KMS-11 (cell line): Measurements from ENCODE around the gene GAMT.

Experiments
- H2AFZ ChIP-seq: fragments of 200-600 bp; sonication (generic); 2 replicates; pipeline ENCODE4 v1.6.1; 2016; ENCODE audit warnings: antibody characterized with exemption, mixed run types, low read depth
- H3K27ac ChIP-seq: fragments of 200-600 bp; sonication (generic); 2 replicates; pipeline ENCODE4 v1.6.1; 2016; ENCODE audit warnings: mild to moderate bottlenecking, mixed run types
- H3K27me3 ChIP-seq: fragments of 200-600 bp; sonication (generic); 2 replicates; pipeline ENCODE4 v1.6.1; 2017; ENCODE audit warnings: mild to moderate bottlenecking, low read depth, mixed run types, moderate library complexity; ENCODE audit not compliant: insufficient read depth
- H3K36me3 ChIP-seq: fragments of 200-600 bp; sonication (generic); 2 replicates; pipeline ENCODE4 v1.6.1; 2017; ENCODE audit warnings: mild to moderate bottlenecking, mixed run types; ENCODE audit not compliant: insufficient read depth
- H3K4me1 ChIP-seq: fragments of 200-600 bp; sonication (generic); 2 replicates; pipeline ENCODE4 v1.6.1; 2016; ENCODE audit warnings: mild to moderate bottlenecking, low read depth, mixed run types; ENCODE audit not compliant: poor library complexity, severe bottlenecking
- H3K4me2 ChIP-seq: fragments of 200-600 bp; sonication (generic); 2 replicates; pipeline ENCODE4 v1.7.0; 2016; ENCODE audit warnings: mild to moderate bottlenecking, mixed run types
- H3K4me3 ChIP-seq: fragments of 200-600 bp; sonication (generic); IDR thresholded peaks from 2 replicates; pipeline ENCODE4 v1.6.1; 2017; ENCODE audit warnings: low read depth, low read length, mixed read lengths; ENCODE audit not compliant: insufficient read depth
- H3K79me2 ChIP-seq: fragments of 200-600 bp; sonication (generic); 2 replicates; pipeline ENCODE4 v1.6.1; 2016; ENCODE audit warnings: low read depth, mixed run types; ENCODE audit not compliant: insufficient read depth
- H3K9ac ChIP-seq: fragments of 200-600 bp; sonication (generic); 2 replicates; pipeline ENCODE4 v1.6.1; 2016; ENCODE audit warnings: mild to moderate bottlenecking, mixed run types
- H4K20me1 ChIP-seq: fragments of 200-600 bp; sonication (generic); 2 replicates; pipeline ENCODE4 v1.6.1; 2016; ENCODE audit warnings: mild to moderate bottlenecking, mixed run types; ENCODE audit not compliant: insufficient read depth
- CTCF ChIP-seq: fragments of 200-600 bp; sonication (generic); conservative IDR thresholded peaks from 2 replicates; pipeline ENCODE4 v1.6.1; 2017; ENCODE audit warnings: low read depth, mild to moderate bottlenecking, antibody characterized with exemption, low read length, moderate library complexity, mixed read lengths

Gene GAMT

GRCh38 chr19:1446713-1447481 lies 45.6 kb upstream of the GAMT start:
- H3K4me2 ChIP-seq, result no peak overlapping the region
- no peak overlapping the region for H3K9ac ChIP-seq
- H3K4me1 ChIP-seq, result peaks cover 14% of the 10 kb centered on the region
- no peaks in the 10 kb centered on the region; the same call in 1 of the 2 replicates for H4K20me1 ChIP-seq
- no peaks in the 10 kb centered on the region for H3K79me2 ChIP-seq
- peaks cover 60% of the 10 kb centered on the region for H3K27me3 ChIP-seq
- H3K36me3 ChIP-seq, result no peaks in the 10 kb centered on the region
- no peak overlapping the region for H3K27ac ChIP-seq
- H3K4me3 ChIP-seq, result no peak overlapping the region
- no peak overlapping the region for H2AFZ ChIP-seq
- TF ChIP-seq CTCF, result no peak

DNA sequence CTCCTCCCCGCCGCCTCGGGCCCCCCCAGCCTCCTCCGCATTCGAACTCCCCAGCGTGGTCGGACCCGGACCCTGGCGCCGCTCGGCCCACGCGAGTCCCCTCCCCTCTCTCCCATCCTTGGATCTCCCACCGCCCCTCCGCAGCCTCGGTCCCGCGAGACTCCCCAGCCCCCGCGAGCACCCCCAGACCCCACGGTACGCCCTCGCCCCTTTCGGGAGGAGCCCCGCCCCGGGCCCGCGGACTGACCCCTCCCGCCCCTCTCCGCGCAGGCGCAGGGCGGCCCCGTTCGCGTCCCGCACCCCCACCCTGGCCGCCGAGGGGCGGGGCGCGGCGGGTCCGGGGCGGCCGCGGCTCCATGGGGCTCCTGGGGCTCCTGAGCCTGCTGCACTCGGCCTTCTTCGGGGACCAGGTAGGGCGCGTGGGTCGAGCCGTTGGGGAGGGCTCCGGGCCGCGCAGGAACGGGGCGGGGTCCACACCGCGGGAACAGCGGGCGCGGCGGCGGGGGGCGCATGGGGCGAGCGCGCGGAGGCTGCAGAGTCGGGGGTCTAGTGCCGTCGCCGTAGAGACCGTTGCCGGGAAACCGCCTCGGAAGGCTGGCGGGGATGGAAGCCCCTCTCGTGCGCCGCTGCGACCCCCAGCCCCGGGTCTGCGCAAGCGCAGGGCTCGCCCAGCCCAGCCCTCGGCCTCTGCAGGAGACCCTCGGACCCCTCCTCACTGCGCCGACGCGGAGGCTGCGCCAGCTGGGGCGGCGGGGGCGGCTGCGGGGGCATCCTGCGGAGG lies 44.8 kb upstream of the GAMT start:
- H3K27me3 ChIP-seq, result peaks cover 52% of the 10 kb centered on the region
- no peak overlapping the region for H3K27ac ChIP-seq

GRCh38 chr19:1445185-1445931 lies 44.0 kb upstream of the GAMT start:
- H3K4me1 ChIP-seq, result peaks cover 14% of the 10 kb centered on the region
- peak overlapping the region; percentile 47; the same call in 1 of the 2 replicates for H2AFZ ChIP-seq
- peaks cover 4% of the 10 kb centered on the region for H4K20me1 ChIP-seq
- no peak overlapping the region for H3K9ac ChIP-seq
- peaks cover 45% of the 10 kb centered on the region for H3K27me3 ChIP-seq
- no peak overlapping the region for H3K27ac ChIP-seq
- peak; percentile 81 for TF ChIP-seq CTCF
- H3K79me2 ChIP-seq, result peaks cover 4% of the 10 kb centered on the region; the same call in 1 of the 2 replicates
- H3K4me2 ChIP-seq, result peak overlapping the region; percentile 63
- H3K4me3 ChIP-seq, result no peak overlapping the region
- peaks cover 10% of the 10 kb centered on the region; the same call in 1 of the 2 replicates for H3K36me3 ChIP-seq

More for the DNA sequence above, 44.8 kb upstream of the GAMT start:
- Histone ChIP-seq H3K79me2 (no peaks in the 10 kb centered on the region), H3K9ac (no peak overlapping the region), H3K36me3 (peaks cover 5% of the 10 kb centered on the region; the same call in 1 of the 2 replicates), H3K4me2 (no peak overlapping the region), H4K20me1 (no peaks in the 10 kb centered on the region; the same call in 1 of the 2 replicates), H3K4me3 (no peak overlapping the region), H2AFZ (no peak overlapping the region), H3K4me1 (peaks cover 14% of the 10 kb centered on the region)
- TF ChIP-seq CTCF, result no peak

DNA sequence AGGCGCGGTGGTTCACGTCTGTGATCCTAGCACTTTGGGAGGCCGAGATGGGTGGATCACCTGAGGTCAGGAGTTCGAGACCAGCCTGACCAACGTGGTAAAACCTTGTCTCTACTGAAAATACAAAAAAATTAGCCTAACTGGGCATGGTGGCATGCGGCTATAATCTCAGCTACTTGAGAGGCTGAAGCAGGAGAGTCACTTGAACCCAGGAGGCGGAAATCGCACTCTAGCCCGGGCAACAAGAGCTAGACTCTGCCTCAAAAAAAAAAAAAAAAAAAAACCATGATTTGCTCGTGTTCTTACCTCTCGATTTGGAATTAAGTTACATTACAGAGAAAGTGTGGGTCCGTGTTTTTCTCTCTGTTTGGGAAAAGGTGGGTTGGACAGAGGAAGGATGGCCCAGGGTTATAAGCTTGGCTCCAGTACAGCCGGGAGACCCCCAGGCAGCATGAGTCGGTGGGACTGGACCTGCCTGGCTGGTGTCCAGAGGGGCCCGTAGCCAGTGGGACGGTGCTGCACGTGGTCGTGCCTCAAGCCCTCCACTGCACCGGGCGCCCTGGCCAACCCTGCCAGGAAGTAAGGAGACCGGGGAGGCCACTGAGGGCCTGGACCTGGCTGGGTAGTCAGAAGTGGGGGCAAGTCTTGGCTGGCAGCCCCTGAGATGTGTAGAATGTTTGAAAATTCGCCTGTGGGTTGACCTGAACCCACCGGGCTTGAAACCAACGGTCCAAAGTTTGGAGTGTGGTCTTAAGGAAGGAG lies 40.5 kb upstream of the GAMT start:
- no peak overlapping the region for H3K4me2 ChIP-seq
- H3K4me3 ChIP-seq, result no peak overlapping the region
- peaks cover 22% of the 10 kb centered on the region for H3K4me1 ChIP-seq
- TF ChIP-seq CTCF, result no peak
- no peak overlapping the region for H3K27ac ChIP-seq
- H3K9ac ChIP-seq, result no peak overlapping the region
- H3K79me2 ChIP-seq, result peaks cover 24% of the 10 kb centered on the region
- H3K27me3 ChIP-seq, result peaks cover 10% of the 10 kb centered on the region; the same call in 1 of the 2 replicates
- H3K36me3 ChIP-seq, result peaks cover 11% of the 10 kb centered on the region; the same call in 1 of the 2 replicates
- H4K20me1 ChIP-seq, result peaks cover 9% of the 10 kb centered on the region
- no peak overlapping the region for H2AFZ ChIP-seq
